Mesothelial cell of epicardium (in vitro differentiated cells): Measurements from ENCODE around the gene CDH13. TPM values are rescaled to one million over a fixed set of nuclear protein-coding genes. Genes with fewer than 3 reads are reported as not detected.

Experiments
- DNase-seq, 2 experiments: peaks; one replicate each; pipeline ENCODE4 v3.0.0; 2021; ENCODE audit warnings: low spot score in 2 of 2; ENCODE audit not compliant: unreplicated experiment in 2 of 2
- H3K27ac Mint-ChIP-seq: 2 replicates; pipeline ENCODE4 v1.8.0; 2021; ENCODE audit warnings: mixed read lengths
- H3K27me3 Mint-ChIP-seq: 2 replicates; pipeline ENCODE4 v1.8.0; 2021; ENCODE audit warnings: low read depth, mixed read lengths
- H3K36me3 Mint-ChIP-seq: 2 replicates; pipeline ENCODE4 v1.8.0; 2021; ENCODE audit warnings: mixed read lengths
- H3K4me1 Mint-ChIP-seq: 2 replicates; pipeline ENCODE4 v1.8.0; 2021; ENCODE audit warnings: mixed read lengths
- H3K4me3 Mint-ChIP-seq: 2 replicates; pipeline ENCODE4 v1.8.0; 2021; ENCODE audit warnings: mild to moderate bottlenecking, moderate library complexity, mixed read lengths
- H3K9me3 Mint-ChIP-seq: 2 replicates; pipeline ENCODE4 v1.8.0; 2021; ENCODE audit warnings: mixed read lengths
- CTCF ChIP-seq: fragments of 200-600 bp; sonication (generic); IDR thresholded peaks from one replicate; pipeline ENCODE4 v1.5.0; 2021; ENCODE audit warnings: antibody characterized with exemption; ENCODE audit not compliant: unreplicated experiment
- total RNA-seq: library from RNA; stranded (reverse); gene quantifications from 3 replicates; pipeline ENCODE4 v1.2.1, GENCODE V29; 2021

CDH13 gene
- total RNA-seq, 1 donor from 2014 or later = 0.80 TPM

GRCh38 chr16:83306961-83307593 is 680.3 kb downstream of the CDH13 start:
- no peak for DNase-seq
- H3K4me3 Mint-ChIP-seq = no peak overlapping the region
- H3K9me3 Mint-ChIP-seq = no peaks in the 10 kb centered on the region
- no peaks in the 10 kb centered on the region for H3K4me1 Mint-ChIP-seq
- H3K27ac Mint-ChIP-seq = no peak overlapping the region
- no peaks in the 10 kb centered on the region for H3K36me3 Mint-ChIP-seq
- TF ChIP-seq CTCF = no peak
- H3K27me3 Mint-ChIP-seq = peaks cover 33% of the 10 kb centered on the region

- no peaks in the 10 kb centered on the region for H3K4me1 Mint-ChIP-seq
- DNase-seq = no peak
- no peak overlapping the region for H3K27ac Mint-ChIP-seq
- no peaks in the 10 kb centered on the region for H3K36me3 Mint-ChIP-seq
- no peak overlapping the region for H3K4me3 Mint-ChIP-seq
- no peak for TF ChIP-seq CTCF
- peaks cover 31% of the 10 kb centered on the region for H3K27me3 Mint-ChIP-seq
- no peaks in the 10 kb centered on the region for H3K9me3 Mint-ChIP-seq
Measured at GRCh38 chr16:83307594-83307992, 680.8 kb downstream of the CDH13 start.

GRCh38 chr16:83308414-83308813 is 681.6 kb downstream of the CDH13 start:
- Mint-ChIP-seq H3K27me3 (peaks cover 23% of the 10 kb centered on the region), H3K27ac (no peak overlapping the region)

GRCh38 chr16:83310816-83311215 is 684.0 kb downstream of the CDH13 start:
- no peak for DNase-seq
- no peak for TF ChIP-seq CTCF
- Mint-ChIP-seq H3K4me1 (no peaks in the 10 kb centered on the region), H3K9me3 (no peaks in the 10 kb centered on the region), H3K27me3 (peaks cover 11% of the 10 kb centered on the region), H3K27ac (no peak overlapping the region), H3K4me3 (no peak overlapping the region), H3K36me3 (no peaks in the 10 kb centered on the region)

More at GRCh38 chr16:83308414-83308813, 681.6 kb downstream of the CDH13 start:
- no peaks in the 10 kb centered on the region for H3K4me1 Mint-ChIP-seq
- H3K9me3 Mint-ChIP-seq = no peaks in the 10 kb centered on the region
- TF ChIP-seq CTCF = no peak
- H3K4me3 Mint-ChIP-seq = no peak overlapping the region
- no peaks in the 10 kb centered on the region for H3K36me3 Mint-ChIP-seq
- DNase-seq = no peak

- Mint-ChIP-seq H3K4me3 (no peak overlapping the region), H3K27ac (no peak overlapping the region), H3K36me3 (no peaks in the 10 kb centered on the region), H3K27me3 (peaks cover 8% of the 10 kb centered on the region), H3K4me1 (no peaks in the 10 kb centered on the region), H3K9me3 (no peaks in the 10 kb centered on the region)
- no peak for TF ChIP-seq CTCF
- DNase-seq = no peak
Measured at GRCh38 chr16:83312015-83312717, 685.4 kb downstream of the CDH13 start.
